H9 (cell line): ENCODE results near the gene CLEC11A. TPM values are rescaled to one million over a fixed set of nuclear protein-coding genes. Genes with fewer than 3 reads are reported as not detected.

Experiments
- DNase-seq: peaks from one replicate; pipeline ENCODE4 v3.0.0-alpha.2; 2017
- H2AFZ ChIP-seq: one replicate; pipeline ENCODE4 v1.6.1; 2013; ENCODE audit warnings: mild to moderate bottlenecking, low read length, control low read depth, moderate library complexity
- H2AK5ac ChIP-seq: 2 replicates; pipeline ENCODE4 v1.6.1; 2013; ENCODE audit warnings: low read length, control low read depth, mixed read lengths; ENCODE audit not compliant: insufficient read length
- H2BK120ac ChIP-seq: one replicate; pipeline ENCODE4 v1.6.1; 2013; ENCODE audit warnings: low read depth, mild to moderate bottlenecking, low read length, control low read depth, inconsistent platforms; ENCODE audit not compliant: poor library complexity, severe bottlenecking
- H2BK12ac ChIP-seq: 2 replicates; pipeline ENCODE4 v1.6.1; 2013; ENCODE audit warnings: low read length, control low read depth, mixed read lengths, low read depth; ENCODE audit not compliant: insufficient read length
- H2BK15ac ChIP-seq: 2 replicates; pipeline ENCODE4 v1.6.1; 2013; ENCODE audit warnings: low read depth, low read length, control low read depth
- H2BK20ac ChIP-seq: one replicate; pipeline ENCODE4 v1.6.1; 2013; ENCODE audit warnings: low read depth, mild to moderate bottlenecking, low read length, control low read depth, inconsistent platforms; ENCODE audit not compliant: poor library complexity, severe bottlenecking
- H2BK5ac ChIP-seq: 2 replicates; pipeline ENCODE4 v1.6.1; 2013; ENCODE audit warnings: low read length, control low read depth, mixed read lengths; ENCODE audit not compliant: insufficient read length
- H3K14ac ChIP-seq: 2 replicates; pipeline ENCODE4 v1.6.1; 2013; ENCODE audit warnings: low read length, control low read depth; ENCODE audit not compliant: insufficient read depth
- H3K18ac ChIP-seq: 2 replicates; pipeline ENCODE4 v1.6.1; 2013; ENCODE audit warnings: low read depth, mild to moderate bottlenecking, mixed read lengths, low read length, control low read depth; ENCODE audit not compliant: insufficient read length
- H3K23ac ChIP-seq: 2 replicates; pipeline ENCODE4 v1.6.1; 2013; ENCODE audit warnings: low read length, control low read depth, mixed read lengths, low read depth; ENCODE audit not compliant: insufficient read length
- H3K23me2 ChIP-seq: 2 replicates; pipeline ENCODE4 v1.6.1; 2013; ENCODE audit warnings: low read depth, mild to moderate bottlenecking, mixed read lengths, low read length, control low read depth; ENCODE audit not compliant: insufficient read length, poor library complexity, severe bottlenecking
- H3K27ac ChIP-seq: 2 replicates; pipeline ENCODE4 v1.5.1; 2013; ENCODE audit warnings: low read length, control low read depth, mixed read lengths, low read depth; ENCODE audit not compliant: insufficient read length
- H3K27me3 ChIP-seq: 2 replicates; pipeline ENCODE4 v1.6.1; 2013; ENCODE audit warnings: low read length, control low read depth, inconsistent platforms; ENCODE audit not compliant: insufficient read depth
- H3K4ac ChIP-seq: 2 replicates; pipeline ENCODE4 v1.6.1; 2013; ENCODE audit warnings: low read depth, mild to moderate bottlenecking, control low read depth, inconsistent platforms, low read length, moderate library complexity
- H3K4me1 ChIP-seq: 2 replicates; pipeline ENCODE4 v1.6.1; 2013; ENCODE audit warnings: low read length, control low read depth, inconsistent platforms; ENCODE audit not compliant: insufficient read depth
- H3K4me2 ChIP-seq: 2 replicates; pipeline ENCODE4 v1.6.1; 2013; ENCODE audit warnings: low read length, control low read depth, mixed read lengths; ENCODE audit not compliant: insufficient read length, insufficient read depth
- H3K56ac ChIP-seq: 2 replicates; pipeline ENCODE4 v1.6.1; 2013; ENCODE audit warnings: low read depth, mild to moderate bottlenecking, mixed read lengths, low read length, control low read depth; ENCODE audit not compliant: insufficient read length
- H3K79me1 ChIP-seq: 2 replicates; pipeline ENCODE4 v1.6.1; 2013; ENCODE audit warnings: low read depth, mild to moderate bottlenecking, moderate library complexity, low read length, control low read depth, inconsistent platforms; ENCODE audit not compliant: insufficient read depth, poor library complexity, severe bottlenecking
- H3K79me2 ChIP-seq: 2 replicates; pipeline ENCODE4 v1.6.1; 2013; ENCODE audit warnings: low read length, control low read depth, inconsistent platforms; ENCODE audit not compliant: insufficient read depth
- H3K9ac ChIP-seq: 2 replicates; pipeline ENCODE4 v1.6.1; 2013; ENCODE audit warnings: low read length, control low read depth, mixed read lengths; ENCODE audit not compliant: insufficient read length; ENCODE audit errors: extremely low read depth
- H3K9me3 ChIP-seq: one replicate; pipeline ENCODE4 v1.6.1; 2013; ENCODE audit warnings: low read depth, low read length, inconsistent platforms; ENCODE audit not compliant: control insufficient read depth
- H3T11ph ChIP-seq: one replicate; pipeline ENCODE4 v1.6.1; 2013; ENCODE audit warnings: mild to moderate bottlenecking, low read length, control low read depth, inconsistent platforms
- H4K20me1 ChIP-seq: one replicate; pipeline ENCODE4 v1.6.1; 2013; ENCODE audit not compliant: control insufficient read depth, insufficient read length, insufficient read depth
- H4K5ac ChIP-seq: 2 replicates; pipeline ENCODE4 v1.6.1; 2013; ENCODE audit warnings: low read depth, mild to moderate bottlenecking, mixed read lengths, low read length, control low read depth; ENCODE audit not compliant: insufficient read length
- H4K8ac ChIP-seq: replicated peaks from 2 replicates; pipeline ENCODE4 v1.6.1; 2013; ENCODE audit warnings: low read length, control low read depth, mixed read lengths, low read depth; ENCODE audit not compliant: insufficient read length
- H4K91ac ChIP-seq: 2 replicates; pipeline ENCODE4 v1.6.1; 2013; ENCODE audit warnings: low read depth, mild to moderate bottlenecking, moderate library complexity, mixed read lengths, low read length, control low read depth; ENCODE audit not compliant: insufficient read length
- H3K27ac Mint-ChIP-seq, 3 experiments: 2 replicates in 2 of 3; 3 replicates in 1 of 3; pipeline ENCODE4 v1.8.0; 2020 to 2021; ENCODE audit warnings: mixed read lengths in 3 of 3, mild to moderate bottlenecking in 1 of 3, moderate library complexity in 1 of 3
- H3K27me3 Mint-ChIP-seq: 2 replicates; pipeline ENCODE4 v1.8.0; 2021; ENCODE audit warnings: low read depth, mild to moderate bottlenecking, moderate library complexity, mixed read lengths
- H3K36me3 Mint-ChIP-seq, 3 experiments: 2 replicates in 2 of 3; 3 replicates in 1 of 3; pipeline ENCODE4 v1.8.0; 2020 to 2021; ENCODE audit warnings: low read depth in 3 of 3, mixed read lengths in 3 of 3; ENCODE audit not compliant: insufficient read depth in 1 of 3
- H3K4me1 Mint-ChIP-seq, 2 experiments: 2 replicates each; pipeline ENCODE4 v1.8.0; 2020; ENCODE audit warnings: mixed read lengths in 2 of 2
- H3K4me3 Mint-ChIP-seq, 2 experiments: 2 replicates in 1 of 2; 3 replicates in 1 of 2; pipeline ENCODE4 v1.8.0; 2020 to 2021; ENCODE audit warnings: mild to moderate bottlenecking in 2 of 2, mixed read lengths in 2 of 2, moderate library complexity in 1 of 2
- H3K9me3 Mint-ChIP-seq, 2 experiments: 2 replicates in 1 of 2; 3 replicates in 1 of 2; pipeline ENCODE4 v1.8.0; 2020; ENCODE audit warnings: mild to moderate bottlenecking in 2 of 2, mixed read lengths in 2 of 2, moderate library complexity in 1 of 2
- CTCF ChIP-seq: fragments of 200-600 bp; sonication (generic); conservative IDR thresholded peaks from 3 replicates; pipeline ENCODE4 v1.8.0; 2021; ENCODE audit warnings: antibody characterized with exemption, mild to moderate bottlenecking
- WGBS: extraction: QIAGEN DNeasy Blood & Tissue Kit; methylation state at CpG from one replicate; pipeline ENCODE4 v1.1.7; 2013; ENCODE audit warnings: missing lambda C conversion rate, low lambda C conversion rate, mixed read lengths; ENCODE audit not compliant: insufficient read length; ENCODE audit errors: extremely low coverage; 5-methylcytosine and 5-hydroxymethylcytosine counted together
- total RNA-seq: library from RNA; stranded (reverse); gene quantifications from 2 replicates; pipeline ENCODE4 v1.2.1, GENCODE V29; 2021

CLEC11A gene
- total RNA-seq, 1 experiment from 2014 or later, result 3.9 TPM

- peaks cover 86% of the 10 kb centered on the region for H3K27me3 Mint-ChIP-seq
- no peak overlapping the region for H3K4me3 Mint-ChIP-seq
- WGBS, result no CpG with 5 or more reads among the region's 1 CpG
Observed at GRCh38 chr19:50676625-50677197, 46.5 kb upstream of the CLEC11A start.

More at GRCh38 chr19:50676625-50677197, 46.5 kb upstream of the CLEC11A start:
- Histone ChIP-seq H3K4me1 (peaks cover 15% of the 10 kb centered on the region; the same call in 1 of the 2 replicates), H4K91ac (no peak overlapping the region), H3K18ac (no peak overlapping the region), H4K20me1 (no peaks in the 10 kb centered on the region), H3K14ac (no peak overlapping the region), H3K27ac (no peak overlapping the region), H3K27me3 (peaks cover 8% of the 10 kb centered on the region; the same call in 1 of the 2 replicates), H2BK120ac (no peak overlapping the region), H2BK12ac (no peak overlapping the region), H3K4me2 (no peak overlapping the region), H3K79me1 (no peaks in the 10 kb centered on the region), H3K56ac (no peak overlapping the region), H3T11ph (no peak overlapping the region), H2BK5ac (no peak overlapping the region), H3K79me2 (no peaks in the 10 kb centered on the region), H4K8ac (no peak overlapping the region), H2BK15ac (no peak overlapping the region), H3K4ac (no peak overlapping the region), H2AK5ac (no peak overlapping the region), H2AFZ (no peak overlapping the region), H3K23me2 (peaks cover 3% of the 10 kb centered on the region), H3K23ac (no peak overlapping the region), H2BK20ac (no peak overlapping the region), H4K5ac (no peak overlapping the region), H3K9me3 (no peaks in the 10 kb centered on the region), H3K9ac (no peak overlapping the region)
- no peak for TF ChIP-seq CTCF
- Mint-ChIP-seq H3K9me3 (peaks cover 3 to 15% of the 10 kb centered on the region in 2 experiments; a peak in 3 of 5 replicates), H3K27ac (no peak overlapping the region), H3K4me1 (peaks cover 20 to 33% of the 10 kb centered on the region in 2 experiments), H3K36me3 (peaks cover 0 to 2% (median 0%) of the 10 kb centered on the region in 3 experiments; a peak in 1 of 7 replicates)
- no peak for DNase-seq
